HepG2 (cell line): ENCODE measurements around the gene LRRC42. TPM values are rescaled to one million over a fixed set of nuclear protein-coding genes. Genes with fewer than 3 reads are reported as not detected.

Experiments used
- ATAC-seq: fragments of 200-7000 bp; cut with Tn5 transposase; 3 replicates; pipeline ENCODE4 v1.9.1; 2020; ENCODE audit warnings: mild to moderate bottlenecking, moderate library complexity
- BruUV-seq: library from RNA; stranded (reverse); fragments of 400-500 nt; replicated peaks from 2 replicates; lab custom pipeline; 2021; lab: Mats Ljungman, UMichigan
- CTCF ChIA-PET: fragments of 300-600 bp; formaldehyde crosslinking; extraction: SDS; loops from one replicate; lab custom pipeline; 2021; ENCODE audit warnings: low total read pairs, inconsistent platforms, low intra/inter-chr PET ratio; lab: Yijun Ruan, JAX
- POLR2A ChIA-PET: fragments of 350-600 bp; sonication (Branson Sonifier 250); formaldehyde crosslinking; loops from one replicate; lab custom pipeline; 2020; ENCODE audit warnings: antibody characterized with exemption, inconsistent platforms; lab: Yijun Ruan, JAX
- DNase-seq: peaks from one replicate; pipeline ENCODE4 v3.0.0-alpha.2; 2015; ENCODE audit warnings: low spot score
- FAIRE-seq: peaks from 3 replicates; lab custom pipeline; 2011; peaks lifted over from hg19 to GRCh38; lab: Jason Lieb, UNC
- H2AFZ ChIP-seq: one replicate; pipeline ENCODE4 v1.6.1; 2011; ENCODE audit warnings: low read length, inconsistent platforms
- H3K27ac ChIP-seq: fragments of 300-600 bp; 3 replicates; pipeline ENCODE4 v1.8.0; 2011; ENCODE audit warnings: mixed run types, mild to moderate bottlenecking, mixed read lengths, low read length, inconsistent platforms; ENCODE audit not compliant: insufficient read depth; ENCODE audit errors: extremely low read length
- H3K27me3 ChIP-seq, 2 experiments: fragments of 200-600 bp in 1 of 2; 2 replicates in 1 of 2; 3 replicates in 1 of 2; pipeline versions ENCODE4 v1.6.0 to v1.8.0; 2011; ENCODE audit warnings: low read length in 2 of 2, mild to moderate bottlenecking in 2 of 2, moderate library complexity in 2 of 2, inconsistent platforms in 1 of 2; ENCODE audit not compliant: insufficient read depth in 2 of 2, control insufficient read depth in 1 of 2
- H3K36me3 ChIP-seq, 2 experiments: fragments of 200-600 bp in 1 of 2; replicated peaks in 1 of 2; 2 replicates in 1 of 2; 3 replicates in 1 of 2; pipeline versions ENCODE4 v1.5.1 to v1.8.0; 2011; ENCODE audit warnings: low read length in 2 of 2, inconsistent platforms in 1 of 2; ENCODE audit not compliant: insufficient read depth in 2 of 2, control insufficient read depth in 1 of 2
- H3K4me1 ChIP-seq: 2 replicates; pipeline ENCODE4 v1.5.1; 2012; ENCODE audit warnings: low read length, inconsistent platforms; ENCODE audit not compliant: insufficient read depth
- H3K4me2 ChIP-seq: 2 replicates; pipeline ENCODE4 v1.6.0; 2011; ENCODE audit warnings: low read depth, low read length, inconsistent platforms
- H3K4me3 ChIP-seq, 3 experiments: fragments of 200-600 bp in 1 of 3; sonication (generic), shearing (Covaris generic) in 1 of 3; replicated peaks in 1 of 3; 2 replicates each; pipeline ENCODE4 v1.5.1; 2011 to 2016; ENCODE audit warnings: low read length in 3 of 3, inconsistent platforms in 2 of 3, low read depth in 2 of 3, mild to moderate bottlenecking in 2 of 3, control low read depth in 1 of 3, mixed read lengths in 1 of 3; ENCODE audit not compliant: insufficient read depth in 1 of 3
- H3K79me2 ChIP-seq: one replicate; pipeline ENCODE4 v1.6.1; 2011; ENCODE audit warnings: low read length, inconsistent platforms; ENCODE audit not compliant: insufficient read depth
- H3K9ac ChIP-seq: 2 replicates; pipeline ENCODE4 v1.6.0; 2011; ENCODE audit warnings: mild to moderate bottlenecking, low read depth, low read length, inconsistent platforms; ENCODE audit not compliant: insufficient read depth
- H3K9me3 ChIP-seq: 2 replicates; pipeline ENCODE4 v1.5.1; 2012; ENCODE audit warnings: mild to moderate bottlenecking, low read length
- H4K20me1 ChIP-seq: 2 replicates; pipeline ENCODE4 v1.6.0; 2011; ENCODE audit warnings: inconsistent platforms, mild to moderate bottlenecking, low read length, moderate library complexity; ENCODE audit not compliant: insufficient read depth
- ASH2L ChIP-seq: fragments of 300-600, 200-600 bp; sonication (generic); IDR thresholded peaks from 2 replicates; pipeline ENCODE4 v1.7.0; 2017; ENCODE audit warnings: low read depth, mild to moderate bottlenecking, moderate library complexity, mixed read lengths, low read length; ENCODE audit not compliant: insufficient read length
- ERF ChIP-seq: IDR thresholded peaks from 2 replicates; pipeline ENCODE4 v1.6.1; 2018; ENCODE audit warnings: missing biosample characterization, missing genetic modification reagents
- MAX ChIP-seq: IDR thresholded peaks from 2 replicates; pipeline ENCODE4 v1.6.1; 2012; ENCODE audit warnings: inconsistent platforms
- NCOA2 ChIP-seq: sonication (generic); formaldehyde crosslinking; IDR thresholded peaks from 2 replicates; pipeline ENCODE4 v1.8.0; 2022; ENCODE audit warnings: inconsistent platforms
- RBFOX2 ChIP-seq: fragments of 200-400 bp; formaldehyde crosslinking; IDR thresholded peaks from 2 replicates; pipeline ENCODE4 v1.6.1; 2017; ENCODE audit warnings: low read depth, mild to moderate bottlenecking, low read length
- SIN3B ChIP-seq: fragments of 150-350 bp; IDR thresholded peaks from 2 replicates; pipeline ENCODE4 v1.6.1; 2014; ENCODE audit warnings: low read length
- TRIM24 ChIP-seq: sonication (generic); formaldehyde crosslinking; IDR thresholded peaks from 2 replicates; pipeline ENCODE4 v1.8.0; 2022; ENCODE audit warnings: mild to moderate bottlenecking, missing genetic modification reagents
- ZBTB33 ChIP-seq: sonication (generic); formaldehyde crosslinking; IDR thresholded peaks from 2 replicates; pipeline ENCODE4 v1.4.0; 2020; ENCODE audit warnings: missing genetic modification reagents
- ZBTB34 ChIP-seq: sonication (generic); formaldehyde crosslinking; IDR thresholded peaks from 2 replicates; pipeline ENCODE4 v1.8.0; 2022; ENCODE audit warnings: mild to moderate bottlenecking, missing genetic modification reagents
- ZNF543 ChIP-seq: sonication (generic); formaldehyde crosslinking; IDR thresholded peaks from 2 replicates; pipeline ENCODE4 v1.4.0; 2020; ENCODE audit warnings: mild to moderate bottlenecking, missing genetic modification reagents
- ZNF687 ChIP-seq: sonication (generic); formaldehyde crosslinking; IDR thresholded peaks from 2 replicates; pipeline ENCODE4 v1.5.1; 2020; ENCODE audit warnings: mild to moderate bottlenecking, missing genetic modification reagents, moderate library complexity
- ZNF761 ChIP-seq: sonication (generic); formaldehyde crosslinking; conservative IDR thresholded peaks from 2 replicates; pipeline ENCODE4 v1.4.0; 2020; ENCODE audit warnings: mild to moderate bottlenecking, missing genetic modification reagents
- ZNF772 ChIP-seq: sonication (generic); formaldehyde crosslinking; IDR thresholded peaks from 2 replicates; pipeline ENCODE4 v1.5.0; 2020; ENCODE audit warnings: mild to moderate bottlenecking, missing genetic modification reagents
- in situ Hi-C: cut with HindIII; loops from 2 replicates; pipeline ENCODE4 v1.10.0; 2017; ENCODE audit warnings: low pct_unique_long_range_greater_than_20kb; ENCODE audit not compliant: extremely low pct_ligation_motif_present
- intact Hi-C: fragments of 100-400 bp; cut with micrococcal nuclease; formaldehyde crosslinking; loops from one replicate; pipeline ENCODE4 v1.10.0; 2022; ENCODE audit not compliant: unreplicated experiment
- polyA plus RNA-seq, 8 experiments: library from polyadenylated mRNA; depleted of rRNA in 3 of 8; stranded (reverse) in 7 of 8; unstranded in 1 of 8; fragments of >200 nt; fragmentation: Illumina TruSeq in 4 of 8; extraction: Trizol in 4 of 8; gene quantifications; 2 replicates each; pipeline versions ENCODE4 v1.2.1 to v1.2.3, GENCODE V29; 2011 to 2016; ENCODE audit warnings: low read depth in 4 of 8, missing spikeins in 1 of 8, mixed read lengths in 1 of 8; ENCODE audit not compliant: insufficient read depth in 1 of 8
- total RNA-seq, 5 experiments: library from RNA; depleted of rRNA; stranded (reverse); fragments of >200 nt; fragmentation: Illumina TruSeq; extraction: Trizol; gene quantifications; 2 replicates each; pipeline ENCODE4 v1.2.3, GENCODE V29; 2016; ENCODE audit warnings: low read depth in 1 of 5

LRRC42 gene
- total and polyA plus RNA-seq, 2 of the 13 experiments (the other 11 are each of a cell fraction or from before 2014, with no cell fraction given), result 30.6 to 43.6 TPM

- TF ChIP-seq ZNF687 (CRISPR knock-in tag) (peak; percentile 21), RBFOX2 (0 out of 2 replicates have a peak, but pooled peaks have one; percentile 27), ASH2L (peak; percentile 17), ZNF772 (CRISPR knock-in tag) (peak; percentile 24; the same call in 1 of the 2 replicates), SIN3B (no peak), TRIM24 (CRISPR knock-in tag) (no peak), MAX (peak; percentile 29), NCOA2 (peak; percentile 7; the same call in 1 of the 2 replicates), ZNF761 (CRISPR knock-in tag) (no peak), ZNF543 (CRISPR knock-in tag) (no peak), ERF (CRISPR knock-in tag) (0 out of 2 replicates have a peak, but pooled peaks have one; percentile 2)
- TF ChIP-seq, all 625 proteins: peak for 10
Measured at GRCh38 chr1:53982763-53983104, 36.6 kb downstream of the LRRC42 start (continued).

GRCh38 chr1:53984726-53985125, 38.6 kb downstream of the LRRC42 start:
- no peaks in the 10 kb centered on the region for H3K27me3 ChIP-seq
- H3K79me2 ChIP-seq, result no peaks in the 10 kb centered on the region
- ChIA-PET CTCF (no interaction called here), POLR2A (no interaction called here)
- H3K4me1 ChIP-seq, result peaks cover 38% of the 10 kb centered on the region
- DNase-seq, result no peak
- no peaks in the 10 kb centered on the region for H3K36me3 ChIP-seq
- no peak overlapping the region for H2AFZ ChIP-seq
- no TSS peak for BruUV-seq
- H3K27ac ChIP-seq, result no peak overlapping the region
- no peak overlapping the region for H3K4me3 ChIP-seq
- no peaks in the 10 kb centered on the region for H3K9me3 ChIP-seq
- in situ Hi-C loops, result no loop called here
- H3K9ac ChIP-seq, result no peak overlapping the region
- H3K4me2 ChIP-seq, result no peak overlapping the region
- TF ChIP-seq ZBTB34 (CRISPR knock-in tag) (no peak), ZBTB33 (CRISPR knock-in tag) (no peak)
- no peaks in the 10 kb centered on the region for H4K20me1 ChIP-seq
- no peak for ATAC-seq
- intact Hi-C loops, result no loop called here
- FAIRE-seq, result no peak
